Amniotic epithelial cell (primary cell): ENCODE measurements around the gene GRAMD4.

Experiments used
- DNase-seq: peaks from one replicate; pipeline ENCODE4 v3.0.0-alpha.2; 2010; ENCODE audit warnings: low read depth

The GRAMD4 gene

DNA sequence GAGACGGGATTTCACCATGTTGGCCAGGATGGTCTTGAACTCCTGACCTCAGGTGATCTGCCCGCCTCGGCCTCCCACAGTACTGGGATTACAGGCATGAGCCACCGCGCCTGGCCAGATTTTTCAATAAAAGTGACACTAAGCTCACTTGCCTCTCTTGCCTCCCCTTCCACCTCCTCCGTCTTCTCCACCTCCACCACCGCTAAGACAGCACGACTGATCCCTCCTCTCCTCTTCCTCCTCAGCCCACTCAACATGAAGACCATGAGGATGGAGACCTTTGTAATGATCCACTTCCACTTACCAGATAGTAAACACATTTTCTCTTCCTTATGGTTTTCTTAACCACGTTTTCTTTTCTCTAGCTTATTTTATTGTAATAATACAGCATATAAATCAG, 103.7 kb downstream of the GRAMD4 start:
- no peak for DNase-seq

DNA sequence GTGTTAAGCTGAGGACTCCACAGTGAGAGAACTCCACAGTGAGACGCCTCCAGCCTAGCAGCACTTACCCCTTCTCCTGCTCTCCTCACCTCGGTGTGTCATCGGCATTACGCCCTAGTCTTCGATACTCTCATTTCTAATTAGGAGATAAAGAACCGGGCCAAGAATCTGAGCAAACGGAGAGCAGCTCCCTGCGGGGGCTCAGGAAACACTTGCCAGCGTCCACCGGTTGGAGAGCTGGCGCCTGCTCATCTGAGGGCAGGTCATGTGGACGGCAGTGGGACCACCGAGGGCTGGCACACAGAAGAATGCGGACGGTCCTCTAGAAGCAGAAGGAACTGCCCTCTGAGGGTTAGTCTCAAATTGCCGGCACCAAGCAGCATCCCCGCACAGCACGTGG, 104.9 kb downstream of the GRAMD4 start:
- DNase-seq = no peak

DNA sequence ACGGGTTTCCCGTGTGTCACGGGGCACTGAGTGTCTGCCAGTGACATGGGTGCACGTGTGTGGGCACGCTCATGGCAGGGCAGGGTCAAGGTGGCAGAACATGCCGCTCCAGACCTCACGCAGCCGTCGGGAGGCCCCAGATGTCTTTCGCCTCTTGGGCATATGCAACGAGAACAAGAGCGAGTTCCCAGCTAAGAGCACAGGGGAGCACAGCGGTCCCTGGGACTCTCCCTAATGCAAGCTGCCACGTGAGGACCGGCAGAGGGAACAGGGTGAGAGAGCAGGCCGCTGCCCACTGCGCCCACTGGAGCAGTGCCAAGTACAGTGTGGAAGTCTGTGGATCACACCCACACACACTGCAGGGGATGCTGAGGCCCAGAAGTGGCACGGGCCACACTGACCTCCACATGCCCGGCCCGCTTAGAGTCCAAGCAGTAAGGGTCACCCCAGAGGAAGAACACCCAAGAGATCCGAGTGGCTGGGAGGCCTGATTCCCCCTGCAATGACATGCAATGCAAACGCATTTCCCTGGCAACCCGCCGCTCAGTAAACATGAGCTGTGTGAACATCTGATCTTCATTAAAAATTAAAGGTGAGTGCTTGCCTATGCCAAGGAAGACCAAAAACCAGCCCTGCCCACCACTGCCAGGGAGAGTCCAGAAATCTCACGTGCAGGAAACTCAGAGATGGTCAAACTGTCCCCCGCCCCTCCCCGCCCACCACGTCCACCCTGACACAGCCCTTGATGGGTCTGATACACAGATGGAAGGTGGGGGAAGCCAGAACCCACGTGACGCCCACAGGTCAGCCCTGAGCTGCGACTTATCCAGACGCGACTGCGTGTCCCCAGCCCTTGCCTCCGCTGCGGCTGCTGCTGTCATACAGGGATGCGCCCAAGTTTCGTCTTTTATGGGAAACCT, 106.1 kb downstream of the GRAMD4 start:
- no peak for DNase-seq

DNA sequence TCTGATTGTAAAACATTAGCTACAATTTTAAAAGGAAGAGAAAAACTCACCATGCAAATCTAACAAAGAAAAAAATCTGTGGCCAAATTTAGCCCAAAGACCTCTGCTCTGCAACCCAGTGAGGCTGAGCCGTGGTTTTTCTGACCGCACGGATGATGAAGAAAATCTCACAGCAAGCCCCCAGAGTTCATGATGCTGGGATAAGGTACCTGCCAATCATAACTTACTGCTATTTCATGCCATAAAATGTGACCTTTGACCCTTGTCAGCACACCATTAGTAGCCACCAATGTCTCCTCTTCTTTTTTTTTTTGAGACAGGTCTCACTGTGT, 106.8 kb downstream of the GRAMD4 start:
- no peak for DNase-seq

DNA sequence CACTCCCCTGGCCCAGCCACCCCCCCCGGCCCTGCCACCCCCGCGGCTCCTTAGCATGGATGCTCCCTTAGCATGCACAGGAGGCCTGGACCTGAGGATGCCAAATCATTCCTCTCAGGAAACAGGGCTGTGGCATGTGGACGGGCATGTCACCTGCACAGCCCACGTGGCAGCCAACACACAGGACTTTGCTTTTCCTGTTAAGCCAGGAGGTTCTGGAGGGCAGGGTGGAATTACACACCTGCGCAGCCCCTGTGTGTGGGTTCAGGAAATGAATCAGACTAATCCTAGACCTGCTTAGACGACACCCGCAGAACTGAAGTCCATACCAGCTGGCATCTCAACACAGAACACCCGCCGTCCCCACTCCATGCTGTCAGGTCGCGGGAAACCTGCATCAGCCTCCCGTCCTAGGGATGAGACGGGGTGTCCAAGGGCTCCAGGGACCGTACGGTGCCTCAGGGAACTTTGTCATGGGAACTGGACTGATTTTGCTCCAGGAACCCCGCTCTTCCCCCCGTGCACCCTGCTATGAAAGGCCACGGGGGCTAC, 107.7 kb downstream of the GRAMD4 start:
- no peak for DNase-seq

DNA sequence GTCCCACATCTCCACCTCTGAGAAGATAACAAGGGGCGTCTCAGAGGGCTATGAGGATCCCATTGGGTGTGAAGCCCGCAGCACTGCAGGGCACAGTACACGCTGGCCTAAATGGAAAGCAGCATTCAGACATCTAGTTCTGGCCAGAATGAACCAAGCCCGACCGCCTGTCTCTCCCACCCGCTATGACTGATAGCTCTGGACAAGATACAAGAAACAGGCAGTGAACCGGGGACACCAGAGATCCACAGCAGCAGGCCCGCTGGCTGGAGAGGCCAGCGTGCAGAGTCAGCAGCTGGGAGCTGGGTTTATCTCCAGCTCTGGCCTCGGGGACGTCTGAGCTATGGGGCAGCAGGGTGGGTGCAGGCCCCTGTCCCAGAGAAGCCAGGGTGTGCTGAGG, 108.3 kb downstream of the GRAMD4 start:
- peak; percentile 68 for DNase-seq
